Stimulated activated CD4-positive, alpha-beta T cell treated with anti-CD3 and anti-CD28 coated beads, Interleukin-1b, Interleukin-23, amount 100 ng/mL, for 48 hours (primary cell): ENCODE measurements around the gene SEZ6.

Experiments
- DNase-seq: peaks from one replicate; pipeline ENCODE4 v3.0.0-alpha.2; 2020

Gene SEZ6

GRCh38 chr17:29032857-29033197 is 27.0 kb upstream of the SEZ6 start:
- no peak for DNase-seq

GRCh38 chr17:29032013-29032856 is 26.4 kb upstream of the SEZ6 start:
- no peak for DNase-seq

- DNase-seq: no peak
These were observed 25.7 kb upstream of the SEZ6 start for GRCh38 chr17:29031488-29031887.

DNA sequence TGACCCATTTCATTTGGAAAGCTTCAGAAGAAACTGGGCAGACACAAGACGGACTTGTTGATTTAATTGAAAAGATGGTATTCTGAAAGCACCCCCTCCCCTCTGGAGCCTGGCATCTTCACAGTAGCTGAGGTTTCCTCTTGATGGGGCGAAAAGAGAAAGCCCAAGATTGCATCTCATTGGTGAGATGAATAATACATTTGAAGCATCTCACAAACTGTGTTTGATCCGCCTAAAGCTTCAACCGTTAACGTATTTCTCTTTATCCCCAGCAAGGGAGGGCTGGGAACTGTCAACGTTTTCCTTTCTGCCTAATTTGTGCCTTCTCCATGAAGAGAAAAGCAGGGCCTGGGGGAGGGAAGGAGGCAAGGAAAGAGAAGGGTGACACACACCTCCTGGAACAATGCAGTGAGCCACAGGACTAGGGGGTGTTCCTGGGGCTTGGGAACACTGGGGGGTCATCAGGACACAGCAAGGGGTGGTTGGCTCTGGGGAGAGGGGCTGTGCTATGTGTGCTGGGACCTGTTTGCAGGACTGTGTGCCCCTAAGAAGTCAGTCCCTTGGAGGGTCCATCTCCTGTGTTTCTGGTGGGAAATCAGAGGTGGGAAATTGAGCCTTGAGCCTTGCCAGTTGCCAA is 18.6 kb upstream of the SEZ6 start:
- DNase-seq: no peak

DNA sequence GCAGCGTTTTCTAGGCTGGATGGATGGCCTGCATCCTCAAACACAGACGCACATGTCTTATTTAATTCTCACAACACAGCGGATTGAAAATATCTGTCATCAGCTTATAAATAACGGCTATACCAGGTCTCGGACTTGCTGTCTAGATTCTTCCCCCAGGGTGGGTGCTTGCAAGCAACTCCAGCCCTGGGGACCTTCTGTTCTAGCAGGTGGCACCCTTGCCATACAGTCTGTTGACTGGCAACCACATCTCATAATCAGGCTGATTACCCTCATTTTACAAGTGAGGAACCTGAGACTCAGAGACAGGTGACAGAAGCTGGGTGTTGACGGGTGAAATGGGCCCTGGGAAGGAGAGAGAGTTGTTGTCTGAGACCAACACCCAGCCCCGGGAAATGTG is 16.2 kb upstream of the SEZ6 start:
- DNase-seq: no peak

DNA sequence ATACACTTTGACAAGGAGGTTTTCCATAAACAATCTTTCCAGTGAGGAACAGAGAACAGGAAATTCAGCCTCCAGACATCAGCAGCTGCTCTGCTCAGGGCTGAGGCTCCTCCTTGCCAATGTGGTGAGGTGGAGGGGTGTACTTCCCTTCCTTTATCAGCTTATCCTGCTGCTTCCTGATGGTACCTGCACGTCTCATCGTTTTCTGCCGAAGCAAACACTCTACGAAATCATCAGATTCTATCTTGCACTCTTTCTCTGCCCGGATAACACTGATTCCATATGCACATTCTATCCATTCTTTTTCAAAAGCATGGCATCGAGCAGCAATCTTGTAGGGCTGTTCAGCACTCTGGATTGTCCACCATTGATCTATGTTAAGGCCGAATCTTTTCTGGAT is 15.4 kb upstream of the SEZ6 start:
- DNase-seq: no peak

GRCh38 chr17:29020576-29020975 is 14.7 kb upstream of the SEZ6 start:
- no peak for DNase-seq

DNA sequence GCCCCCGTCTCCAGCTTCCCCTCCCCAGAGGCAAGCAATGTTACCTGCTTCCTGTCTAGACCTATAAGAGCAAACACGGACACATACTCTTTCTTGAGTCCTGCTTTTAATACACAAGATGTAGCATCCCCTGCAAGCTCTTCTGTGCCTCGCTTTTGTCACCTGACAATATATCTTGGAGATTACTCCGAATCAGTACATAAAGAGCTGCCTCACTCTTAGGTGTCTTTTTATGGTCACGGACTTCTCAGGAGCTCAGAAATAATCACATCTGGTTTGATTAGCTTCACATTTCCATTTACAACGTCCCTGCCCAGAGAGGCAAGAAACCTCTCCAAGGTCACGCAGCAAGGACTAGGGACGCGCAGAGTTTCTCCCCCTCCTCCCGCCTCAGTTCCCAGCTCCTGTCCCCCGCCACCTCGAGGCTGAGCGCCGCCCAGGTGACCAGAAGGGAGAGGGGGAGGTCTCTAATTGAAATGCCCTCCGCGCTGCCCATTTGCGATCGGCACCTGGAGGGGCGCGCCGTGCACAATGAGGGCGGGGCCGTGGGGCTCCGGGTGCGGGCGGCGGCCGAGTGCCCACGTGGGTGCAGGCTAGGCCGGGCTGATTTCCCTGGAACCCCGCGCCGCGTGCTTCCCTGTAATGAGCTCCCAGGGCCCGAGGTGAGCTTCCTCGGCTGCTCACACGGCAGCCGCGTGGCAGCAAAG is 13.8 kb upstream of the SEZ6 start:
- DNase-seq: no peak

DNA sequence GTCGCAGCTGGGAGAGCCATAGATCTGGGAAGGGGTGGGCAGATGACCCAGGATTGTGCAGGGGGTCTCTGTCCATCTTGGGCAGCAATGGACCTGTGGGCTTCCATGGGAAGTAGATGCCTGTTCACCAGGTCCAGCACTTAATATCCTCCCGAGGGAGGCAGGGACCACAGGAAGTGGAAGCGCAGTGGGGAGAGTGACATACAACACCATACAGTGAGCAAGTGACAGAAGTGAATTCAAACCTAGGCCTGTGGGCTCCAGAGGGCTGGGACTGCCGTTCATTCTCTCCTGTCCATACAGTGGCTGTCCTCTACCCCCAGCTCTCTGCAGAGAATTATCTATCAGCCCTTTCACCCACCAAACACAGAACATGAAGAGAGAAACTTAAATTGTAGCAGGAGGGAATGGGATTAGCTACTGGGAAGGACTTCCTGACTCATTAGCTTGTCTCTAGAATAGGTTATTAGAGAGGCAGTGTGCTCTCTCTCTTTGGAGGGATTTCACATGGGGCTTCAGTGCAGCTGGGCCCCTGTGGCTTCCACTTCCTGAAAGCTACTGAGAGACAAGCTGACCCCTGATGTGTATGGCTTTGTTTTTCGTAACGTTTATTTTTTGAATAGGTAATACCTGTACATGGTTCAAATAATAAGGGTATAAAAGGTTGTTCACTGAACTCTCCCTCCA is 13.1 kb upstream of the SEZ6 start:
- DNase-seq: no peak

- DNase-seq: no peak
These were observed 10.7 kb upstream of the SEZ6 start for GRCh38 chr17:29016345-29017210.

GRCh38 chr17:29014716-29015115 is 8.9 kb upstream of the SEZ6 start:
- no peak for DNase-seq

DNA sequence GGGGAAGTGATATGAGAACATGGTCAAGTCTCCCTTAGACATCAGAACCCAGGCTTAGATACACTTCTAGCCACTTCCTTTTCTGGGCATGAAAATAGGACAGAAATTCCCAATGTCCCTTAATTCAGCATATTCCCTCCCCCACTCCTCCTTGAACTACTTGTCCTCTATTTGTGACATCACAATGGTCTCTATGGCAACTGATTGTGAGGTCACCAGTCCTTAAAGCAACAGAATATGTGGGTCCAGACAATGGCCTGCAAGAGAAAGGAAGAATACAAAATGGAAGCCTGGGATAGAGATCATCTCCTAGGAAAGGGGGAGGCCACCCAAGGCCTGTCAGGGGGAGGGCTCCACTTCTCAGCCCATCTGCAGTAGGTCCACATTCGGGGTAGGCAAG is 6.7 kb upstream of the SEZ6 start:
- no peak for DNase-seq

DNA sequence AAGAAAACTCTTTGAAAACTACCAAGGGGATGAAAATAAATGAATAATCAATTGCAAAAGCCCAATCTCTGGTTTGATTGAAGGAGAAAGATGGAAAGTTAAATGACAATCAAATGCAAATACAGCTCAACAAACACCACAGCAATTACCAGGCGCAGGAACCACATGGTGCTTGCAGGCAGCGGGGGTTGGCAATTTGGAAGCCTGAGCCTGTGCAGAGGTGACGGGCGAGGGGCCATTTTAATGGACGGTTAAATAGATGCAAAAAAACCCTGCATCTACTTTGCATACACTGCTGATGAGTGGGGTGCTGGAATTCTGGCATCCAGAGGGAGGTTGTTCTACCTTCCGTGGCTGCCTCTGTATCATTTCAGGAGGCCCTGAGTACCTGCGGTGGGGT is 4.8 kb upstream of the SEZ6 start:
- no peak for DNase-seq

DNA sequence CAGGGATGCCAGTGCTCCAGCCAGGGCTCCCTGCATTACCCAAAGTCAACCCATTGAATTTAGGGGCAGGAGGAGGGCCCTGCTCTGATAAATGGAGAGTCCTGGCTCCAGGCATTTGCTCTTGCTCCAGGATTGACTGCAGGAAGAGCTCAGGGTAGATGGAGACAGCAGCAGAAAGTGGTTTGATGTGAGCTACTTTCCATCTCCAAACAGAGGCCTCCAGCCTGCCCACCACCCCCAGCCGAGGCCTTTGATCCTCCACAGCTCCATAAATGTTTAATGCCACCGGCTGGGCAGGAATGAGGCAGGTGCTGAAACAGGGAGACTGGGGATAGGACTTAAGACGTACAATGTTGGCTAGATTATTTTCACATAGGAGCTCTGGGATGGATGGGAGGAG is 4.3 kb upstream of the SEZ6 start:
- DNase-seq: no peak

DNA sequence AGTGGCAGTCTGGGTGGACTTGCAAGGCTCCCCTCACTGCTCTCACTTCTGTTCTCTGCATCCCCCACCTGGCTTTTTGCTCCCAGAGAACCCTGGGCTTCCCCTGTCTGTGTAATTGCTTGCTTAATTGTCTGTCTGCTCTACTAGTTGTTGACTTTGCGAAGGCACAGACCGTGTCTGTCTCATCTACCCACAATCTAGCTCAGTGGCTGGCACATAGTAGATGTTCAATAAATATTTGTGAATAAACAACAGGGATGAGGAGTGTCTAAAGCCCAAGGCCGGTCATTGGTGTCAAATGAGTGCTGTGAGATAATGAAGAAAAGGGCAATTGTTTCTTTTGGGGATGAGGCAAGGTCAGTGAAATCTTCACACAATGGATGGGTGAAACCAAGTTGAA is 2.8 kb upstream of the SEZ6 start:
- DNase-seq: no peak

DNA sequence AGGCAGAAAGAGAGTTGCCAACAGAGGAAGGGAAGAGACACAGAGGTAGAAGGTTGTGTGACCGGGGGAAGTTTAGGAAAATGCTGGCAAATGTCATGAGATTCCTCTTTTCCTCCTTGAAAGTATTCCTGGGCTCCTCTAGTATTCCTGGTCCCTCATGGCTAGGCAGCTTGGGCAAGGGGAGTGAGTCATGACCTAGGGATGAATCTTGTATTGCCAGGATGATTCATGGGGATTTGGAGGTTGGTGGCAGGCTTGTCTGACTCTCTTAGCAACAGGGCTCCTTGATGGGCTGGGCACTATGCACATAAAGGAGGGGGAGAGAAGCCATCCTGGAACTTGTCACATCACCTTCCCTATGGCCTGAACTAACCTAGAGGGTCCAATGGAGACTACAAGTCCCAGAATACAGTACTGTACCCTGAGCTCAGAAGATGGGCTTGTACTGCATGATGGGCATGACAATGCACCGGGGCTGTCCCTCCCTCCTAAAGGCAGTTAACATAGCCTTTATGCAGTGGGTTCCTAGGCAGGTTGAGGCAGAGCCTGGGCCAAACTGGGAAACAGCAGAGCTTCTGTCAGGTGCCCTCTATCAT is 2.1 kb upstream of the SEZ6 start:
- DNase-seq: no peak

DNA sequence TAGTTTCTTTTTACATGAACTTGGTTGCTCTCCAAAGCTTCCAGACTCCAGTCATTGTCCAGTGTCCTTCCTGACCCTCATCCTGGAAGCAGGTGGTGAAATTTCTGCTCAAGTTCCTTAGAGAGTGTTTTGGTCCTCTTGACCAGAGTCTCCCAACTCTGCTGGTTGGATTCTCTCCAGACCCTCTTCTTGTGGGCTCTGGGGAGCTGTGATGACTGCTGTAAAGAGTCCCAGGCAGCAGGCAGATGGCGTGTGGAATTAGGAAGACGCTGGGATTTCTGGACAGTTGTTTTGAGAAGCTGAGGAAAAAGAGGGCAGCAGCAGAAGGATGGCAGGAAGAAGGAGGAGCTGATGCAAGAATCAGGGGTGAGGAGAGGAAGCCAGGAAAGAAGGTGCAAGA is 1.6 kb upstream of the SEZ6 start:
- no peak for DNase-seq

DNA sequence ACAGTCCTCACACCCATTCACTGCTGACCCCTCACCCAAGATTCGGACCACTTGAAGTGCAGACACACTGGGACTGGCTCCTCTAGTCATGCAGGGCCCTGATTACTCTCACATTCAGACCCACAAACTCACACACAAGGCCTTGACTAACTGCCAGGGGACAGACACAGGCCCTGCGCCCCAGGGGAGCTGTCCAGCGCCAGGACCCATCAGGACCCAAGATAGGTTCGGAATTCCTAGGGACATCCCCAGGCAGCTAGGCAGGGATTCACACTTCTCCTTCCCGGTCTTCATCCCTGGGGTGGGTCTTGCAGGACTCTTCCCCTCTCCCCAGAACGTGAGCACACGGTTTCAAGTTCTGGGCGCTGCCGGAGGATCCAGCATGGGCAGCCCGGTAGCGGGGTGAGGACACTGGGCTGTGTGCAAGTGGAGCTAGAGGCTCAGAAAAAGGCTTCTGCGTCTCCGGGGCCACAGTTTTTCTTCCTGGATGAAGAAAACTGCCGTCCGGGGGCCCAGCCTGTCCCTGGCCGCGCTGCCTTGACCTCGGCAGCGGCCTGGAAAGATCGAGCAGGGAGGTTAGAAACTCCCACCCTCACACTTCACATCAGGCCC is 1.6 kb downstream of the SEZ6 start:
- DNase-seq: no peak

DNA sequence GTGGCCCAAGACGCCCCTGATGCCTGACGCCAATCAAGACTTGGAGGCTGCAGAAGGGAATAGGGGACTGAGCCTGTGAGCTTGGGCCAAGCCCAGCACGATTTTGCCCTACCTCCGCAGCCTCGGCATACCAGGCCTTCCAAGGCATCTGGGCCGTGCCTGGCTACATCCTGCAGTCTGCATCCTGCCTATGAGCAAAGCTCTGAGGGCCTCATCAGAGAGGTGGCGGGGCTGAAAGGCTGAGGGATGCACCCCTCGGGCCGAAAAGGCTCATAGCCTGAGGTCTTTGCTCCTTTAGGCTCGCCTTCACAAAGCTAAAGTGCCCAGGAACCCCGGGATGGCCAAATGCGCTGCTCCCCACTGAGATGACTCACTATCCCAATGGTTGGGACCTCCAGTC is 2.5 kb downstream of the SEZ6 start:
- DNase-seq: no peak

GRCh38 chr17:29002811-29003210 is 3.0 kb downstream of the SEZ6 start:
- no peak for DNase-seq

GRCh38 chr17:29000973-29001372 is 4.9 kb downstream of the SEZ6 start:
- DNase-seq: no peak

DNA sequence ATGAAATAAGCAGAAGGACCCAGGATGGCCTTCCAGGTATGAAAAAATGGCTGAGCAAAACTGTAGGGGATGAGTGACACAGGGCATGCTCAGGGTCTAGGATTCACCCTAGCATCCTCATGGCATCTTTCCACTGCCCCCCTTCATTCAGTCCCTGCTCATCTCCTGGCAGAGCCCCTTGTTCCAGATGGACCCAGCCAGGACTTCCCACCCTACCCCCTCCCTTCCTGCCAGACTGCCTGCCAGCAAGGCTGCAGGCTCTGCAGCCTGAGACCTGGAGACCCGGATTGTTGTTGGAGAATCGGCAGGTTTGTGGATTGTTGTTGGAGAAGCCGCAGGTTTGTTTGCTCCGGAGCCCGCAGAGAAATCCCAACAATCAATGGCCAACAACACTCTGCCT is 6.6 kb downstream of the SEZ6 start:
- DNase-seq: no peak
